SK-N-SH (cell line): ENCODE data around the gene ZNF547. TPM values are rescaled to one million over a fixed set of nuclear protein-coding genes. Genes with fewer than 3 reads are reported as not detected.

Experiments
- CTCF ChIA-PET: fragments of 300-600, 350-600 bp; formaldehyde crosslinking; extraction: SDS; loops from one replicate; lab custom pipeline; 2021; lab: Yijun Ruan, JAX
- POLR2A ChIA-PET: fragments of 350-600 bp; sonication (Branson Sonifier 250); formaldehyde crosslinking; extraction: SDS; loops from one replicate; lab custom pipeline; 2020; ENCODE audit warnings: antibody characterized with exemption, inconsistent platforms; lab: Yijun Ruan, JAX
- DNase-seq: peaks from one replicate; pipeline ENCODE4 v3.0.0; 2012
- H2AFZ ChIP-seq: fragments of 200-600 bp; sonication (generic); 2 replicates; pipeline ENCODE4 v1.8.1; 2016; ENCODE audit warnings: antibody characterized with exemption, mild to moderate bottlenecking, low read depth
- H3F3A ChIP-seq: fragments of 200-600 bp; sonication (generic); replicated peaks from 2 replicates; pipeline ENCODE3; 2016; ENCODE audit warnings: antibody characterized with exemption, mild to moderate bottlenecking; ENCODE audit not compliant: insufficient read depth
- H3K27ac ChIP-seq, 2 experiments: fragments of 200-500 bp in 1 of 2; fragments of 200-600 bp in 1 of 2; sonication (Bioruptor generic) in 1 of 2; sonication (generic), shearing (Covaris generic) in 1 of 2; 2 replicates each; pipeline versions ENCODE4 v1.5.1 to v1.6.1; 2014 to 2016; ENCODE audit warnings: low read depth in 2 of 2, inconsistent platforms in 1 of 2, low read length in 1 of 2, mild to moderate bottlenecking in 1 of 2, mixed read lengths in 1 of 2
- H3K27me3 ChIP-seq: fragments of 200-600 bp; sonication (generic), shearing (Covaris generic); 2 replicates; pipeline ENCODE4 v1.6.1; 2016; ENCODE audit warnings: mixed run types; ENCODE audit not compliant: insufficient read depth
- H3K36me3 ChIP-seq, 2 experiments: fragments of 200-500 bp in 1 of 2; fragments of 200-600 bp in 1 of 2; sonication (Bioruptor generic) in 1 of 2; sonication (generic) in 1 of 2; replicated peaks in 1 of 2; 2 replicates each; pipeline versions ENCODE3 to v1.5.1; 2014 to 2016; ENCODE audit warnings: low read length in 1 of 2, mild to moderate bottlenecking in 1 of 2; ENCODE audit not compliant: insufficient read depth in 2 of 2, control insufficient read depth in 1 of 2
- H3K4me1 ChIP-seq, 2 experiments: fragments of 200-500 bp in 1 of 2; fragments of 200-600 bp in 1 of 2; sonication (Bioruptor generic) in 1 of 2; sonication (generic), shearing (Covaris generic) in 1 of 2; 2 replicates each; pipeline versions ENCODE4 v1.5.1 to v1.6.1; 2014 to 2016; ENCODE audit warnings: low read depth in 1 of 2, low read length in 1 of 2, mixed run types in 1 of 2; ENCODE audit not compliant: insufficient read depth in 2 of 2, control insufficient read depth in 1 of 2
- H3K4me2 ChIP-seq: fragments of 200-600 bp; sonication (generic), shearing (Covaris generic); 2 replicates; pipeline ENCODE4 v1.6.1; 2017; ENCODE audit warnings: mixed run types
- H3K4me3 ChIP-seq, 2 experiments: fragments of 200-500 bp in 1 of 2; fragments of 200-600 bp in 1 of 2; sonication (Bioruptor generic) in 1 of 2; sonication (generic), shearing (Covaris generic) in 1 of 2; 2 replicates each; pipeline versions ENCODE4 v1.5.1 to v1.8.1; 2014 to 2016; ENCODE audit warnings: low read depth in 2 of 2, inconsistent platforms in 1 of 2, low read length in 1 of 2, mild to moderate bottlenecking in 1 of 2, mixed read lengths in 1 of 2, moderate library complexity in 1 of 2
- H3K79me2 ChIP-seq: fragments of 200-600 bp; sonication (generic); 2 replicates; pipeline ENCODE4 v1.8.1; 2017; ENCODE audit warnings: mild to moderate bottlenecking; ENCODE audit not compliant: insufficient read depth
- H3K9ac ChIP-seq: fragments of 200-600 bp; sonication (generic); 2 replicates; pipeline ENCODE4 v1.6.1; 2017; ENCODE audit warnings: mixed run types
- H3K9me2 ChIP-seq: fragments of 200-600 bp; sonication (generic); 2 replicates; pipeline ENCODE4 v1.6.1; 2017; ENCODE audit warnings: mixed run types
- H3K9me3 ChIP-seq: fragments of 200-600 bp; sonication (generic); 2 replicates; pipeline ENCODE4 v1.6.1; 2017; ENCODE audit warnings: mixed run types, mild to moderate bottlenecking, moderate library complexity
- H4K20me1 ChIP-seq: fragments of 200-600 bp; sonication (generic); 2 replicates; pipeline ENCODE4 v1.6.1; 2017; ENCODE audit warnings: mild to moderate bottlenecking, mixed run types; ENCODE audit not compliant: insufficient read depth
- CTCF ChIP-seq: fragments of 200-600 bp; sonication (generic); IDR thresholded peaks from 2 replicates; pipeline ENCODE4 v1.6.1; 2017; ENCODE audit warnings: antibody characterized with exemption, mild to moderate bottlenecking, moderate library complexity
- ELF1 ChIP-seq: IDR thresholded peaks from 2 replicates; pipeline ENCODE4 v1.4.0; 2012
- EZH2phosphoT487 ChIP-seq: fragments of 200-600 bp; sonication (generic); IDR thresholded peaks from 2 replicates; pipeline ENCODE4 v1.6.1; 2017; ENCODE audit warnings: low read depth, mixed run types, mild to moderate bottlenecking, antibody characterized with exemption, moderate library complexity, borderline replicate concordance
- FOSL2 ChIP-seq: IDR thresholded peaks from 2 replicates; pipeline ENCODE4 v1.4.0; 2012; ENCODE audit warnings: low read depth, mild to moderate bottlenecking, moderate library complexity, borderline replicate concordance
- FOXJ3 ChIP-seq: sonication (generic); formaldehyde crosslinking; IDR thresholded peaks from 2 replicates; pipeline ENCODE4 v1.5.1; 2020; ENCODE audit warnings: mild to moderate bottlenecking, missing genetic modification reagents
- GATA2 ChIP-seq: sonication (generic); formaldehyde crosslinking; IDR thresholded peaks from 2 replicates; pipeline ENCODE4 v1.5.0; 2020; ENCODE audit warnings: mild to moderate bottlenecking, missing genetic modification reagents
- IRF3 ChIP-seq: fragments of 150-350 bp; IDR thresholded peaks from 2 replicates; pipeline ENCODE4 v1.6.1; 2016; ENCODE audit warnings: mild to moderate bottlenecking, low read depth, low read length
- JUND ChIP-seq: IDR thresholded peaks from 2 replicates; pipeline ENCODE4 v1.4.0; 2012
- MXI1 ChIP-seq: IDR thresholded peaks from 2 replicates; pipeline ENCODE4 v1.6.1; 2012; ENCODE audit warnings: mild to moderate bottlenecking, low read depth, low read length, improper control_type of control experiment
- NFIC ChIP-seq: IDR thresholded peaks from 2 replicates; pipeline ENCODE4 v1.4.0; 2012; ENCODE audit warnings: borderline replicate concordance
- NRF1 ChIP-seq: IDR thresholded peaks from 2 replicates; pipeline ENCODE4 v1.6.1; 2012; ENCODE audit warnings: low read depth, mild to moderate bottlenecking, low read length
- RAD21 ChIP-seq: IDR thresholded peaks from 2 replicates; pipeline ENCODE4 v1.6.1; 2012; ENCODE audit warnings: mild to moderate bottlenecking, low read length
- RCOR1 ChIP-seq: fragments of 150-350 bp; IDR thresholded peaks from 2 replicates; pipeline ENCODE4 v1.6.1; 2017; ENCODE audit warnings: antibody characterized with exemption, low read length
- RXRA ChIP-seq: IDR thresholded peaks from 2 replicates; pipeline ENCODE4 v1.4.0; 2012; ENCODE audit warnings: low read depth, mild to moderate bottlenecking, borderline replicate concordance
- SIN3A ChIP-seq: IDR thresholded peaks from 2 replicates; pipeline ENCODE4 v1.6.1; 2012; ENCODE audit warnings: low read depth, mild to moderate bottlenecking, low read length, moderate library complexity, borderline replicate concordance
- SMC3 ChIP-seq: IDR thresholded peaks from 2 replicates; pipeline ENCODE4 v1.6.1; 2012; ENCODE audit warnings: low read depth, low read length, improper control_type of control experiment
- TCF12 ChIP-seq: IDR thresholded peaks from 2 replicates; pipeline ENCODE4 v1.4.0; 2012
- TEAD4 ChIP-seq: IDR thresholded peaks from 2 replicates; pipeline ENCODE4 v1.4.0; 2012; ENCODE audit warnings: mild to moderate bottlenecking, borderline replicate concordance; ENCODE audit not compliant: insufficient read depth
- USF2 ChIP-seq: fragments of 150-350 bp; IDR thresholded peaks from 2 replicates; pipeline ENCODE4 v1.6.1; 2017; ENCODE audit warnings: antibody characterized with exemption, low read length, low read depth, borderline replicate concordance
- YY1 ChIP-seq: IDR thresholded peaks from 2 replicates; pipeline ENCODE4 v1.4.0; 2012; ENCODE audit warnings: low read depth, mild to moderate bottlenecking
- WGBS: methylation state at CpG from one replicate; pipeline ENCODE4 v1.1.6; 2017; ENCODE audit warnings: low lambda C conversion rate; 5-methylcytosine and 5-hydroxymethylcytosine counted together
- polyA plus RNA-seq, 3 experiments: library from polyadenylated mRNA; depleted of rRNA; stranded (reverse); fragments of >200 nt; gene quantifications; 2 replicates each; pipeline ENCODE4 v1.2.3, GENCODE V29; 2012

Gene ZNF547
- polyA plus RNA-seq, 1 of the 3 experiments (the other 2 are of a cell fraction), result 1.5 TPM

GRCh38 chr19:57403737-57404563 lies 40.6 kb downstream of the ZNF547 start:
- no peak for TF ChIP-seq TEAD4
- TF ChIP-seq NRF1, result no peak
- TF ChIP-seq USF2, result no peak
- TF ChIP-seq GATA2 (CRISPR knock-in tag), result no peak
- TF ChIP-seq TCF12, result no peak
- TF ChIP-seq, all 33 proteins: peak for 0
- no peak overlapping the region for H3K9ac ChIP-seq
- H3K27me3 ChIP-seq, result no peaks in the 10 kb centered on the region
- no peaks in the 10 kb centered on the region for H3K9me2 ChIP-seq
- no peak overlapping the region for H3K4me3 ChIP-seq
- H2AFZ ChIP-seq, result no peak overlapping the region
- no peak for DNase-seq
- WGBS, result 91% methylated on average over 7 of the region's 9 CpGs
- H3K79me2 ChIP-seq, result no peaks in the 10 kb centered on the region
- H3F3A ChIP-seq, result no peaks in the 10 kb centered on the region
- ChIA-PET POLR2A (no interaction called here), CTCF (interaction anchor here (1.0 to 2.6 kb wide), 4 partner anchors 11 to 752 kb away, joined by 4 to 8 read pairs (median 5); partner anchors contain the start of gene ZNF548)
- no peaks in the 10 kb centered on the region for H4K20me1 ChIP-seq
- H3K4me1 ChIP-seq, result peaks cover 0 to 2% of the 10 kb centered on the region in 2 experiments; a peak in 1 of 4 replicates
- no peak overlapping the region for H3K4me2 ChIP-seq
- H3K27ac ChIP-seq, result no peak overlapping the region
- H3K36me3 ChIP-seq, result peaks cover 15 to 16% of the 10 kb centered on the region in 2 experiments
- no peaks in the 10 kb centered on the region; the same call in 1 of the 2 replicates for H3K9me3 ChIP-seq

GRCh38 chr19:57406516-57407123 lies 43.3 kb downstream of the ZNF547 start:
- H3K27me3 ChIP-seq, result no peaks in the 10 kb centered on the region
- H3K4me2 ChIP-seq, result no peak overlapping the region
- CTCF ChIA-PET, result interaction anchor here (0.6 to 2.3 kb wide), 17 partner anchors 8 to 754 kb away, joined by 3 to 11 read pairs (median 3); partner anchors contain the start of genes ZNF417, ZNF548 and ZNF749
- H3K9me3 ChIP-seq, result no peaks in the 10 kb centered on the region
- peaks cover 0 to 7% of the 10 kb centered on the region in 2 experiments; a peak in 1 of 4 replicates for H3K4me1 ChIP-seq
- no peaks in the 10 kb centered on the region for H3F3A ChIP-seq
- H3K36me3 ChIP-seq, result no peaks in the 10 kb centered on the region
- peak; percentile 79 for DNase-seq
- no peak overlapping the region for H2AFZ ChIP-seq
- 9% methylated on average over 8 of the region's 8 CpGs for WGBS
- H3K9ac ChIP-seq, result no peak overlapping the region
- H3K4me3 ChIP-seq, result no peak overlapping the region
- H3K9me2 ChIP-seq, result no peaks in the 10 kb centered on the region
- H4K20me1 ChIP-seq, result no peaks in the 10 kb centered on the region
- TF ChIP-seq EZH2phosphoT487 (no peak), FOXJ3 (CRISPR knock-in tag) (no peak), SMC3 (peak; percentile 86), FOSL2 (no peak), RXRA (no peak), CTCF (peak; percentile 67), SIN3A (no peak), RCOR1 (no peak), RAD21 (peak; percentile 86), YY1 (no peak), NFIC (no peak), IRF3 (no peak), ELF1 (no peak), JUND (no peak), MXI1 (no peak; the same call in 1 of the 2 replicates)
- no peak overlapping the region for H3K27ac ChIP-seq
- H3K79me2 ChIP-seq, result peaks cover 5% of the 10 kb centered on the region
- POLR2A ChIA-PET, result no interaction called here
